GM20000 (cell line): ENCODE measurements around the gene SLC39A11.

Source experiments
- DNase-seq: peaks from one replicate; pipeline ENCODE4 v3.0.0; 2012; ENCODE audit warnings: low spot score
- CTCF ChIP-seq: IDR thresholded peaks from 2 replicates; pipeline ENCODE4 v1.5.1; 2012; ENCODE audit warnings: mild to moderate bottlenecking, control low read depth; ENCODE audit errors: extremely low read depth, missing control alignments

SLC39A11 gene

GRCh38 chr17:72811976-72812687, 280.4 kb downstream of the SLC39A11 start:
- no peak for TF ChIP-seq CTCF
- DNase-seq: no peak

GRCh38 chr17:72810991-72811508, 281.4 kb downstream of the SLC39A11 start:
- TF ChIP-seq CTCF: no peak
- DNase-seq: no peak

GRCh38 chr17:72806011-72806410, 286.5 kb downstream of the SLC39A11 start:
- no peak for DNase-seq
- TF ChIP-seq CTCF: no peak

- DNase-seq: no peak
- no peak for TF ChIP-seq CTCF
Observed at GRCh38 chr17:72804949-72805707, 287.4 kb downstream of the SLC39A11 start.

- no peak for DNase-seq
- TF ChIP-seq CTCF: no peak
Observed at GRCh38 chr17:72802726-72803125, 289.8 kb downstream of the SLC39A11 start.

GRCh38 chr17:72797142-72797541, 295.3 kb downstream of the SLC39A11 start:
- DNase-seq: no peak
- no peak for TF ChIP-seq CTCF

- TF ChIP-seq CTCF: no peak
- DNase-seq: no peak
Observed at GRCh38 chr17:72795941-72796340, 296.5 kb downstream of the SLC39A11 start.
